HFF-Myc (cell line): ENCODE measurements around the gene AFM.

Experiments used
- DNase-seq: peaks from one replicate; pipeline ENCODE4 v3.0.0-alpha.2; 2011; ENCODE audit warnings: low read depth; ENCODE audit errors: extremely low read depth
- H3K4me3 ChIP-seq: replicated peaks from 2 replicates; pipeline ENCODE4 v1.5.1; 2011; ENCODE audit warnings: low read depth, mild to moderate bottlenecking, control low read depth, low read length
- TF ChIP-seq, protein P1 (sequence below): IDR thresholded peaks from 2 replicates; pipeline ENCODE4 v1.5.1; 2012; ENCODE audit warnings: mild to moderate bottlenecking, low read depth, low read length, control low read depth; ENCODE audit errors: missing control alignments

Gene AFM

DNA sequence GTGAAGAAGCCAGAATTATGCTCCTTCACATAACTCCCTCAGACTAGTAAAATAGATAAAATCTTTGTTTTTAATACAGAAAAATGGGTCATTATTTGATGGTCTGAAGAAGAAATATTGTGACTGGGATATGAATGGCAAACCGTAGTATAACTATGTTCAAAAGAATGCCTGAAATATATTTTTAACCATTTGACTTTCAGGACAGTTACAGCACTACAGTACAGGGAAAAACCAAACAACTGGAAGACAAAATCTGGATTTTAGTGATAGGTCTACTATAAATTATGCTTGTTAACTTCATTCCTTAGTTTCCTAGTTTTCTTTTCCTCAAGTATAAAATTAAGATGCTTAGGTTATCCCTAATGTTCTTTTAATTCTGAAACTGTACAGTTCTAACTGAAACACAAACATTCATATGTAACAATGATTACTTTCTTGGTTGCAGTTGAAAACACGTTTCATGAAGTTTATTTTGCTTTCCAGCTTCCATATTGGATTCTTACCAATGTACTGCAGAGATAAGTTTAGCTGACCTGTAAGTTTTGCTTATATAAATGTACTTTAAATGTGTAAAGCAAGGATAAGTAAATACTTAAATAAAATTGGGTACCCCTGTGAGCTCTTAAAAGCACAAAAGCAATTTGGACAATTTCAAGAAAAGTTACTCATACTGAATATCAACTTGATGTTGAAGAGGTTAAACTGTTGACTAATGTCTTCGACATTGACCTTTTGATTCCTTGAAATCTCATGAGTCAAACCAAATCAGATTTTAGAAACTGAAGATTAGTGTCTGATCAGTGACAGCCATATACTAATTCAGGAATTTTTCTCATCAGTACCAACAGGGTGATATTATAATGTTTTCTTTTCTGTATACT is 44.6 kb upstream of the AFM start:
- TF ChIP-seq, protein P1, sequence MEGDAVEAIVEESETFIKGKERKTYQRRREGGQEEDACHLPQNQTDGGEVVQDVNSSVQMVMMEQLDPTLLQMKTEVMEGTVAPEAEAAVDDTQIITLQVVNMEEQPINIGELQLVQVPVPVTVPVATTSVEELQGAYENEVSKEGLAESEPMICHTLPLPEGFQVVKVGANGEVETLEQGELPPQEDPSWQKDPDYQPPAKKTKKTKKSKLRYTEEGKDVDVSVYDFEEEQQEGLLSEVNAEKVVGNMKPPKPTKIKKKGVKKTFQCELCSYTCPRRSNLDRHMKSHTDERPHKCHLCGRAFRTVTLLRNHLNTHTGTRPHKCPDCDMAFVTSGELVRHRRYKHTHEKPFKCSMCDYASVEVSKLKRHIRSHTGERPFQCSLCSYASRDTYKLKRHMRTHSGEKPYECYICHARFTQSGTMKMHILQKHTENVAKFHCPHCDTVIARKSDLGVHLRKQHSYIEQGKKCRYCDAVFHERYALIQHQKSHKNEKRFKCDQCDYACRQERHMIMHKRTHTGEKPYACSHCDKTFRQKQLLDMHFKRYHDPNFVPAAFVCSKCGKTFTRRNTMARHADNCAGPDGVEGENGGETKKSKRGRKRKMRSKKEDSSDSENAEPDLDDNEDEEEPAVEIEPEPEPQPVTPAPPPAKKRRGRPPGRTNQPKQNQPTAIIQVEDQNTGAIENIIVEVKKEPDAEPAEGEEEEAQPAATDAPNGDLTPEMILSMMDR, result no peak
- no peak for DNase-seq
- no peak overlapping the region for H3K4me3 ChIP-seq

DNA sequence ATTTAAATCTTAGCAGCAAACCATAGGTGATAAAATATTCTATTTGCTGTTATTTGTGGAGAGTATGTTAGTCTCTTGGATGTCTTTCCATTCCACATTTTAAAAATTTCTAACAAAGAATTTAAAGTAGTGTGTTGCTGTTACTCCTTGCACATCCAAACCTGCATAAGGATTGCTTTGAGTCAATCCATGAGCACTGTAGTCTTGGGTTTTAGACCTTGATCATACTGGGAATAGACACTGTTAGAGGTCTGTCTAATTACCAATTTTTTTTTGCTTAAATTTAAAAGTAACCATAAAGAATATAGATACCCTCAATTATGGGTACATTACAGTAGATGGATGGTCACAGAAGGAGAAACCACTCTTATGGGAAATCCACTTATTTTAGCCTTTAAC is 44.0 kb upstream of the AFM start:
- DNase-seq, result no peak
- TF ChIP-seq, protein P1, result no peak
- no peak overlapping the region for H3K4me3 ChIP-seq

DNA sequence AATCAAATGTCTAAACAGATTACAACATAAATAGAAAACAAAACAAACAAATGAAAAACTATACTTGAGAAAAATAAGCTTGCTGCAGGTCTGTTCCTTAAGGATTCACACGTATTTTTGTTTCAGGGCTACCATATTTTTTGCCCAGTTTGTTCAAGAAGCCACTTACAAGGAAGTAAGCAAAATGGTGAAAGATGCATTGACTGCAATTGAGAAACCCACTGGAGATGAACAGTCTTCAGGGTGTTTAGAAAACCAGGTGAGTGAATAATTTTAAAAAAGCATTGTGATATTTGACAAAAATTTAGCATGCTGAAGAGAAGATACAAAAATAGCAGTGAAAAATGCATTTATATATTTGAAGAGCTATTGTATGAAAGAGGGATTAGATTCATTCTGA is 43.5 kb upstream of the AFM start:
- H3K4me3 ChIP-seq, result no peak overlapping the region
- TF ChIP-seq, protein P1, result no peak
- no peak for DNase-seq

DNA sequence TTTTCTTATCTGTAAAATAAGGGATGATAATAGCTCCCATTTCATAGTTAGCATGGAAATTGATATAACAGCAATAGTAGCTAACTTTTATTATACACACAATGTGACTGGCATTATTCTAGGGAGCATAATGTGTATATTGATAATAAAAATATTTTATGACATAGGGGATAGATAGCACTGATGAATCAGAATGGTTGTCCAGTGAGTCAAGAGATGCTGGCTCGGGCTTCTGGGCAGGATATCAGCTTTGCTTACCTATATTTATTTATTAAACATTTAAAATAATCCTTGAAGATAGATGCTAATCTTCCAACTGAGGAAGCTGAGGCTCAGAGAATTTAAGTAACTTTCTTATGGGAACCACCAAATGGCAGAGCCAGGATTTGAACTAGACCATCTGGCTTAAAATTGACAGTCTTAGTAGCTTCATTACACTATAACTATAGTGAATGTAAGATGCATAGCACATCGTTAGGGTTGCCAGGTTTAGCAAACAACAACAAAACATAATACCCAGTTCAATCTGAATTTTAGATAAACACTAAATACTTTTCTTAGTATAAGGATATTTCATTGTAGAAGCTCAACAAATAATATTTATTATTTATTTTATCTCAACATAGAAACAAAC is 42.8 kb upstream of the AFM start:
- DNase-seq, result no peak
- TF ChIP-seq, protein P1, result no peak
- no peak overlapping the region for H3K4me3 ChIP-seq

DNA sequence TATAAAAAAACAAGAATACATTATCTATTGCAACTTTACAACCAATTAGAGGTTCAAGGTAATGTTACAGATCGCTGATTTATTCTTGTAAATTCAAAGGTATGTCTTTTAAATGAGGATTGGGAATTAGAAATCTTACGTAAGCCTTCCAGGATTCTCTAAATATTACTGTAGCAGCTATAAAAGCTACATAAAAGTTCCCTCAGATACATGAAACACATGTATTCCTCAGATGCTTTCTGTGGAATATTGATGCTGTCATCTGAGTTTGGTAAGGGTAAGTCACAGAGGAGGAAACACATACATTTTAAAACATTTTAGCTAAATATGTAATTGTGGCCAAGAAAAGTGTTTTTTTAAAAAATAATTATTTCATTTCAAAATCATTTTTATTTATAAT is 42.1 kb upstream of the AFM start:
- TF ChIP-seq, protein P1, result no peak
- no peak overlapping the region for H3K4me3 ChIP-seq
- no peak for DNase-seq

DNA sequence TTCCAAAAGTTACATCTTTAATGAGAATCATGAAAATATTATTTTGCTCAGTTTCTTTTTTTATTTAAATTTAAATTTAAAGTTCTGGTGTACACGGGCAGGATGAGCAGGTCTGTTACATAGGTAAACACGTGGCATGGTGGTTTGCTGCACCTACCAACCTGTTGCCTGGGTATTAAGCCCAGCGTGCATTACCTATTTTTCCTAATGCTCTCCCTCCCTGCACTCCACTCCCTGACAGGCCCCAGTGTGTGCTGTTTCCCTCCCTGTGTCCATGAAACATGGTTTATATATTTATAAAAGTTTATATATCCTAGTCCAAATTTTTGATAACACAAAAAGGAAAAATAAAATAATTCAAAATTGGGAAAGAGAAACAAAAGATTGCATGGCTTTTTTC is 41.6 kb upstream of the AFM start:
- TF ChIP-seq, protein P1, result no peak
- no peak overlapping the region for H3K4me3 ChIP-seq
- no peak for DNase-seq
